ENCODE results near the gene CDHR3.

- no peak for TF ChIP-seq POLR2A (IDR thresholded peaks at IDR 0.05)
- no peak for TF ChIP-seq CTCF (IDR thresholded peaks at IDR 0.05)
Measured at GRCh38 chr7:106001196-106001595, 38.1 kb downstream of the CDHR3 start.
